22Rv1 (cell line): ENCODE measurements around the gene TP53BP1.
"Not testable (repeated sequence)": the region's sequence is repeated elsewhere in the genome, so short reads cannot be mapped to it uniquely, and the experiment has no call there.

Source experiments
- ZFX ChIP-seq: fragments of 450-650 bp; IDR thresholded peaks from 2 replicates; pipeline ENCODE4 v1.6.1; 2017; ENCODE audit warnings: antibody characterized with exemption, borderline replicate concordance
- TF ChIP-seq, protein P1 (sequence below): fragments of 450-650 bp; IDR thresholded peaks from 2 replicates; pipeline ENCODE4 v1.5.1; 2017; ENCODE audit warnings: mild to moderate bottlenecking

DNA sequence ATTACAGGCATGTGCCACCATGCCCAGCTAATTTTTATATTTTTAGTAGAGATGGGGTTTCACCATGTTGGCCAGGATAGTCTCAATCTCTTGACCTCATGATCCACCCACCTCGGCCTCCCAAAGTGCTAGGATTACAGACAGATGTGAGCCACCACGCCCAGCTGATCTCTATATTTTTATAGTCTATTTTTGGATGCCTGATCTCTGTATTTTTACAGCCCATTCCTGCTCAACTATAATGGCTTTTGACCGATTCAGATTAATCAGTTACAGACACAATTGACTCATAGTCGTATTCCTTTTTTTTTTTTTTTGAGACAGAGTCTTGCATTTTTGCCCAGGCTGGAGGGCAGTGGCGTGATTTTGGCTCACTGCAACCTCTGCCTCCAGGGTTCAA, 39.9 kb upstream of the TP53BP1 start:
- TF ChIP-seq, protein P1, sequence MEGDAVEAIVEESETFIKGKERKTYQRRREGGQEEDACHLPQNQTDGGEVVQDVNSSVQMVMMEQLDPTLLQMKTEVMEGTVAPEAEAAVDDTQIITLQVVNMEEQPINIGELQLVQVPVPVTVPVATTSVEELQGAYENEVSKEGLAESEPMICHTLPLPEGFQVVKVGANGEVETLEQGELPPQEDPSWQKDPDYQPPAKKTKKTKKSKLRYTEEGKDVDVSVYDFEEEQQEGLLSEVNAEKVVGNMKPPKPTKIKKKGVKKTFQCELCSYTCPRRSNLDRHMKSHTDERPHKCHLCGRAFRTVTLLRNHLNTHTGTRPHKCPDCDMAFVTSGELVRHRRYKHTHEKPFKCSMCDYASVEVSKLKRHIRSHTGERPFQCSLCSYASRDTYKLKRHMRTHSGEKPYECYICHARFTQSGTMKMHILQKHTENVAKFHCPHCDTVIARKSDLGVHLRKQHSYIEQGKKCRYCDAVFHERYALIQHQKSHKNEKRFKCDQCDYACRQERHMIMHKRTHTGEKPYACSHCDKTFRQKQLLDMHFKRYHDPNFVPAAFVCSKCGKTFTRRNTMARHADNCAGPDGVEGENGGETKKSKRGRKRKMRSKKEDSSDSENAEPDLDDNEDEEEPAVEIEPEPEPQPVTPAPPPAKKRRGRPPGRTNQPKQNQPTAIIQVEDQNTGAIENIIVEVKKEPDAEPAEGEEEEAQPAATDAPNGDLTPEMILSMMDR: not testable (repeated sequence)
- not testable (repeated sequence) for TF ChIP-seq ZFX
